HFF-Myc (cell line): Measurements from ENCODE around the gene IL5.
A peak's percentile ranks its signal among the peaks of the same experiment; 100 is the strongest.
"Not testable (repeated sequence)": the region's sequence is repeated elsewhere in the genome, so short reads cannot be mapped to it uniquely, and the experiment has no call there.

ENCODE experiments used
- DNase-seq: peaks from one replicate; pipeline ENCODE4 v3.0.0-alpha.2; 2011; ENCODE audit warnings: low read depth; ENCODE audit errors: extremely low read depth
- H3K4me3 ChIP-seq: replicated peaks from 2 replicates; pipeline ENCODE4 v1.5.1; 2011; ENCODE audit warnings: low read depth, mild to moderate bottlenecking, control low read depth, low read length
- CTCF ChIP-seq: IDR thresholded peaks from 2 replicates; pipeline ENCODE4 v1.5.1; 2012; ENCODE audit warnings: mild to moderate bottlenecking, low read depth, low read length, control low read depth; ENCODE audit errors: missing control alignments

The IL5 gene

GRCh38 chr5:132556153-132556762 lies 12.9 kb upstream of the IL5 start:
- peak overlapping the region; percentile 64 for H3K4me3 ChIP-seq
- no peak for DNase-seq
- TF ChIP-seq CTCF: no peak

- DNase-seq: no peak
Measured at GRCh38 chr5:132549576-132549975, 6.3 kb upstream of the IL5 start.

DNA sequence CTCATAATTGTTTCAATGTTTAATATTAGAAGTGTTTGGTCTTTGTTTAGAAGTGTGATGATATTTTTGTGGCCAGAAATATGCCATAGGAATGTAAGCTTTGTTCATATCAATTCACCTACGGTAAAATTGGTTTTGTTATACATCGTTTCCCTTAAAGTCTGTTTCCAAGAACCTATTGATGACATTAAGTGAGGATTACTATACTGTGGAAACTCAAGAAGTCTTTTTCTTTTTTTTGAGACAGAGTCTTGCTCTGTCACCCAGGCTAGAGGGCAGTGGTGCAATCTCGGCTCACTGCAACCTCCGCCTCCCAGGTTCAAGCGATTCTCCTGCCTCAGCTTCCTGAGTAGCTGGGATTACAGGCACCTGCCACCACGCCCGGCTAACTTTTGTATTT lies 5.5 kb upstream of the IL5 start:
- not testable (repeated sequence) for H3K4me3 ChIP-seq

More at GRCh38 chr5:132549576-132549975, 6.3 kb upstream of the IL5 start:
- no peak overlapping the region for H3K4me3 ChIP-seq
- no peak for TF ChIP-seq CTCF

DNA sequence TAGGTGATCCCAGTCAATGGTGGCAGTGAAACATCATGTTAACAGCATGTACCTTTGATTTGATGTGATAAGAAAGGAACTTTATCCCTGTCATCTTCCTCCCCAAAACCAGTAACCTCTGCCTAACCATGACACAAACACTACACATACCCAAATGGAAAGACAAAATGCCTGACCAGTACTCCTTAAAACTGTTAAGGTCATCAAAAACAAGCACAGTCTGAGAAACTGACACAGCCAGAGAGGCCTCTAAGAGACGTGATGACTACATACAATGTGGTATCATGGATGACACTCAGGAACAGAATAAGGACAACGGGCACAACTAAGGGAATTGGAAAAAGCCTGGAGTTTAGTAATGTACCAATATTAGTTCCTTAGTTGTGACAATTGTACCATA lies 3.9 kb upstream of the IL5 start:
- TF ChIP-seq CTCF: no peak
- H3K4me3 ChIP-seq: no peak overlapping the region
- DNase-seq: no peak

More for the DNA sequence above, 5.5 kb upstream of the IL5 start:
- DNase-seq: not testable (repeated sequence)

DNA sequence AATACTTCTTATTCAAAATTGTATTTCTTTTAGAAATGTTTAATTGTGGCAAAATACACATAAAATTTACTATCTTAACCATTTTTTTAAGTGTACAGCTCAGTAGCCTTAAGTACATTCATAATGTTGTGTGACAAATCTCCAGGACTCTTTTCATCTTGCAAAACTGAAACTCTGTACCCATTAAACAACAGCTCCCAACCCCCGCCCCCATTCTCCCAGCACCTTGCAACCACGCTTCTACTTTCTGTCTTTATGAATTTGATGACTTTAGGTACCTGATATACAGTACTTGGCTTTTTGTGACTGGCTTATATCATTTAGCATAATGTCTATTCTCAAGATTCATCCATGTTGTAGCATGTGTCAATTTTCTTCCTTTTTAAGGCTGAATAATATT lies 2.8 kb upstream of the IL5 start:
- DNase-seq: no peak
- TF ChIP-seq CTCF: no peak
- no peak overlapping the region for H3K4me3 ChIP-seq

DNA sequence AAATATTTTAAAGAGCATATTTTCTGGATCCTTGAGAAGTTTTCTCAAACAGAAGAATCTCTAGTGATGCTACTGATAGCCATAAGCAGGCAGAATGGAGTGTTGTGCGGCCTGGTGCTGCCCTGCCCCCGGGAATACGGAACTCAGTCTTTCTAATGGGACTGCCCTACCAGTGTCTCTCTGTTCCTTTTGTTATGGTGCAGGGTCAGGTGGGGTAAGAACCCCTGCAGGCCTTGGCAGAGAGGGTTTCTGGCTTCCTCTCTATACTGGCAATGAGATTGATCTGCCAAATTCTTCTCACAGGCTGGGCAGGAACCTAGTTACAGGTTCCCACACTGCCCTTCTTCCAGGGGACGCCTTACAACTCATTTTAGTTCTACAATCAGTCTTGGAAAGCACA lies 2.6 kb downstream of the IL5 start:
- TF ChIP-seq CTCF: no peak
- no peak overlapping the region for H3K4me3 ChIP-seq
- DNase-seq: no peak

GRCh38 chr5:132540149-132540548 lies 3.2 kb downstream of the IL5 start:
- no peak for TF ChIP-seq CTCF
- H3K4me3 ChIP-seq: no peak overlapping the region
- no peak for DNase-seq
